IMR-90 (cell line): ENCODE measurements around the gene SLC4A1AP. TPM values are rescaled to one million over a fixed set of nuclear protein-coding genes. Genes with fewer than 3 reads are reported as not detected.
A peak's percentile ranks its signal among the peaks of the same experiment; 100 is the strongest.

Experiments
- ATAC-seq: fragments of 200-7000 bp; cut with Tn5 transposase; 2 replicates; pipeline ENCODE4 v1.9.1; 2020; ENCODE audit warnings: low read depth, mild to moderate bottlenecking, moderate library complexity
- BruUV-seq: library from RNA; stranded (reverse); fragments of 400-500 nt; replicated peaks from 2 replicates; lab custom pipeline; 2021; lab: Mats Ljungman, UMichigan
- CTCF ChIA-PET: fragments of 300-600 bp; formaldehyde crosslinking; extraction: SDS; loops from one replicate; lab custom pipeline; 2021; ENCODE audit warnings: antibody characterized with exemption; lab: Yijun Ruan, JAX
- POLR2A ChIA-PET: fragments of 300-600 bp; sonication (Branson Sonifier 250); formaldehyde crosslinking; loops from one replicate; lab custom pipeline; 2022; ENCODE audit warnings: antibody characterized with exemption; ENCODE audit not compliant: unreplicated experiment; lab: Charles Lee
- DNase-seq: peaks from one replicate; pipeline ENCODE4 v3.0.0; 2013
- H2AFZ ChIP-seq: replicated peaks from 2 replicates; pipeline ENCODE3; 2013; ENCODE audit warnings: low read length, mild to moderate bottlenecking; ENCODE audit not compliant: poor library complexity
- H2AK5ac ChIP-seq: 2 replicates; pipeline ENCODE4 v1.6.1; 2013; ENCODE audit warnings: low read depth, low read length, inconsistent platforms
- H2AK9ac ChIP-seq: replicated peaks from 2 replicates; pipeline ENCODE3; 2013; ENCODE audit warnings: mild to moderate bottlenecking, low read depth, low read length, moderate library complexity; ENCODE audit not compliant: poor library complexity
- H2BK120ac ChIP-seq: 2 replicates; pipeline ENCODE4 v1.6.1; 2013; ENCODE audit warnings: low read depth, low read length, inconsistent platforms
- H2BK15ac ChIP-seq: 3 replicates; pipeline ENCODE4 v1.6.1; 2013; ENCODE audit warnings: low read depth, low read length, inconsistent platforms
- H2BK20ac ChIP-seq: 2 replicates; pipeline ENCODE4 v1.6.1; 2013; ENCODE audit warnings: low read depth, mild to moderate bottlenecking, inconsistent platforms, low read length, moderate library complexity
- H2BK5ac ChIP-seq: 2 replicates; pipeline ENCODE4 v1.6.1; 2013; ENCODE audit warnings: mild to moderate bottlenecking, low read depth, low read length, inconsistent platforms; ENCODE audit not compliant: poor library complexity, severe bottlenecking
- H3K14ac ChIP-seq: replicated peaks from 2 replicates; pipeline ENCODE4 v1.6.1; 2013; ENCODE audit warnings: low read depth, low read length, inconsistent platforms
- H3K18ac ChIP-seq: 2 replicates; pipeline ENCODE4 v1.6.1; 2013; ENCODE audit warnings: low read depth, low read length, control low read depth
- H3K23ac ChIP-seq: 2 replicates; pipeline ENCODE4 v1.6.1; 2013; ENCODE audit warnings: low read depth, low read length, inconsistent platforms
- H3K27ac ChIP-seq: 2 replicates; pipeline ENCODE4 v1.5.1; 2013; ENCODE audit warnings: mild to moderate bottlenecking, control low read depth, low read length; ENCODE audit not compliant: insufficient read depth
- H3K27me3 ChIP-seq: 2 replicates; pipeline ENCODE4 v1.6.1; 2013; ENCODE audit warnings: low read length; ENCODE audit not compliant: control insufficient read depth, insufficient read depth
- H3K36me3 ChIP-seq: 2 replicates; pipeline ENCODE4 v1.6.1; 2013; ENCODE audit warnings: low read length, mixed read lengths; ENCODE audit not compliant: control insufficient read depth, insufficient read depth
- H3K4ac ChIP-seq: 2 replicates; pipeline ENCODE4 v1.6.1; 2013; ENCODE audit warnings: low read depth, low read length, inconsistent platforms
- H3K4me1 ChIP-seq: 2 replicates; pipeline ENCODE4 v1.6.1; 2013; ENCODE audit warnings: low read length, mixed read lengths; ENCODE audit not compliant: control insufficient read depth, insufficient read depth
- H3K4me2 ChIP-seq: 2 replicates; pipeline ENCODE4 v1.6.1; 2013; ENCODE audit warnings: low read depth, mild to moderate bottlenecking, control low read depth, low read length, moderate library complexity
- H3K4me3 ChIP-seq: 2 replicates; pipeline ENCODE4 v1.5.1; 2013; ENCODE audit warnings: low read depth, mild to moderate bottlenecking, control low read depth, low read length, moderate library complexity; ENCODE audit not compliant: insufficient read depth
- H3K56ac ChIP-seq: 2 replicates; pipeline ENCODE4 v1.6.1; 2013; ENCODE audit warnings: low read length, inconsistent platforms; ENCODE audit not compliant: insufficient read depth; ENCODE audit errors: extremely low read depth
- H3K79me1 ChIP-seq, 2 experiments: 2 replicates each; pipeline ENCODE4 v1.6.1; 2013; ENCODE audit warnings: low read length in 2 of 2, inconsistent platforms in 1 of 2, low read depth in 1 of 2
- H3K9ac ChIP-seq: 2 replicates; pipeline ENCODE4 v1.6.1; 2013; ENCODE audit warnings: low read depth, low read length, control low read depth
- H3K9me1 ChIP-seq: 2 replicates; pipeline ENCODE4 v1.6.1; 2013; ENCODE audit warnings: low read length, inconsistent platforms; ENCODE audit not compliant: insufficient read depth
- H3K9me3 ChIP-seq: 2 replicates; pipeline ENCODE4 v1.6.1; 2013; ENCODE audit warnings: low read length; ENCODE audit not compliant: control insufficient read depth, insufficient read depth
- H4K20me1 ChIP-seq: 2 replicates; pipeline ENCODE4 v1.6.1; 2013; ENCODE audit warnings: low read length, inconsistent platforms; ENCODE audit not compliant: insufficient read depth
- H4K5ac ChIP-seq: 2 replicates; pipeline ENCODE4 v1.6.1; 2013; ENCODE audit warnings: mild to moderate bottlenecking, low read depth, low read length, control low read depth
- H4K8ac ChIP-seq, 2 experiments: 2 replicates each; pipeline ENCODE4 v1.6.1; 2013; ENCODE audit warnings: low read depth in 2 of 2, low read length in 2 of 2, control low read depth in 1 of 2, inconsistent platforms in 1 of 2
- H4K91ac ChIP-seq: 2 replicates; pipeline ENCODE4 v1.6.1; 2013; ENCODE audit warnings: low read depth, low read length, inconsistent platforms; ENCODE audit not compliant: insufficient read depth
- BHLHE40 ChIP-seq: fragments of 150-350 bp; IDR thresholded peaks from 2 replicates; pipeline ENCODE4 v1.6.1; 2016; ENCODE audit warnings: mild to moderate bottlenecking, low read depth, low read length
- CEBPB ChIP-seq: IDR thresholded peaks from 2 replicates; pipeline ENCODE4 v1.6.1; 2012; ENCODE audit warnings: low read depth, low read length, improper control_type of control experiment
- CHD1 ChIP-seq: IDR thresholded peaks from 2 replicates; pipeline ENCODE4 v1.6.1; 2012; ENCODE audit warnings: low read depth, low read length, improper control_type of control experiment
- CTCF ChIP-seq: conservative IDR thresholded peaks from 2 replicates; pipeline ENCODE4 v1.5.1; 2012; ENCODE audit warnings: mild to moderate bottlenecking, low read depth, low read length, improper control_type of control experiment
- FOS ChIP-seq: fragments of 150-350 bp; IDR thresholded peaks from 2 replicates; pipeline ENCODE4 v1.6.1; 2016; ENCODE audit warnings: low read depth, low read length
- MAFK ChIP-seq: IDR thresholded peaks from 2 replicates; pipeline ENCODE4 v1.6.1; 2012; ENCODE audit warnings: low read depth, low read length, improper control_type of control experiment
- MAZ ChIP-seq: IDR thresholded peaks from 2 replicates; pipeline ENCODE4 v1.6.1; 2012; ENCODE audit warnings: low read depth, mild to moderate bottlenecking, low read length, improper control_type of control experiment, moderate library complexity, borderline replicate concordance
- MXI1 ChIP-seq: IDR thresholded peaks from 2 replicates; pipeline ENCODE4 v1.6.1; 2012; ENCODE audit warnings: low read depth, mild to moderate bottlenecking, low read length, moderate library complexity, borderline replicate concordance
- NFE2L2 ChIP-seq: fragments of 150-350 bp; IDR thresholded peaks from 2 replicates; pipeline ENCODE4 v1.6.1; 2016; ENCODE audit warnings: low read depth, mild to moderate bottlenecking, low read length
- POLR2A ChIP-seq: IDR thresholded peaks from 2 replicates; pipeline ENCODE4 v1.6.1; 2012; ENCODE audit warnings: mild to moderate bottlenecking, low read depth, low read length
- RAD21 ChIP-seq: IDR thresholded peaks from 2 replicates; pipeline ENCODE4 v1.6.1; 2012; ENCODE audit warnings: low read length, improper control_type of control experiment
- RCOR1 ChIP-seq: IDR thresholded peaks from 2 replicates; pipeline ENCODE4 v1.6.1; 2012; ENCODE audit warnings: mild to moderate bottlenecking, low read length, improper control_type of control experiment; ENCODE audit not compliant: insufficient replicate concordance
- RFX5 ChIP-seq: IDR thresholded peaks from 2 replicates; pipeline ENCODE4 v1.8.0; 2012; ENCODE audit warnings: low read depth, mild to moderate bottlenecking, low read length, moderate library complexity
- SMC3 ChIP-seq: fragments of 150-350 bp; IDR thresholded peaks from 2 replicates; pipeline ENCODE4 v1.6.1; 2016; ENCODE audit warnings: low read depth, mild to moderate bottlenecking, antibody characterized with exemption, low read length, moderate library complexity
- USF2 ChIP-seq: fragments of 150-350 bp; IDR thresholded peaks from 2 replicates; pipeline ENCODE4 v1.6.1; 2017; ENCODE audit warnings: mild to moderate bottlenecking, antibody characterized with exemption, low read length, low read depth
- WGBS, 2 experiments: methylation state at CpG; one replicate each; pipeline versions ENCODE4 v1.1.5 to v1.1.7; 2013; ENCODE audit warnings: missing lambda C conversion rate in 2 of 2; ENCODE audit not compliant: insufficient read length in 1 of 2; ENCODE audit errors: extremely low coverage in 2 of 2; 5-methylcytosine and 5-hydroxymethylcytosine counted together
- dilution Hi-C: fragments of 300-500 bp; cut with HindIII; formaldehyde crosslinking; loops from one replicate; pipeline ENCODE4 v1.14.3; 2018; ENCODE audit warnings: low sequenced_read_pairs; ENCODE audit not compliant: unreplicated experiment
- in situ Hi-C: fragments of 300-500 bp; cut with MboI; formaldehyde crosslinking; loops from 3 replicates; pipeline ENCODE4 v1.14.3; 2019; ENCODE audit warnings: low sequenced_read_pairs, inconsistent platforms, mixed read lengths
- intact Hi-C: fragments of 100-400 bp; cut with micrococcal nuclease; formaldehyde crosslinking; loops from 2 replicates; pipeline ENCODE4 v1.10.0; 2022
- polyA plus RNA-seq, 3 experiments: library from polyadenylated mRNA; depleted of rRNA; stranded (reverse); fragments of >200 nt; gene quantifications; 2 replicates each; pipeline ENCODE4 v1.2.3, GENCODE V29; 2012; ENCODE audit warnings: low replicate concordance in 1 of 3
- total RNA-seq: library from RNA; depleted of rRNA; stranded (reverse); fragments of >200 nt; gene quantifications from 2 replicates; pipeline ENCODE4 v1.2.3, GENCODE V29; 2012
- TF ChIP-seq, protein P1 (sequence below): fragments of 150-350 bp; IDR thresholded peaks from 2 replicates; pipeline ENCODE4 v1.6.1; 2016; ENCODE audit warnings: low read depth, mild to moderate bottlenecking, low read length, moderate library complexity, borderline replicate concordance

Gene SLC4A1AP
- total and polyA plus RNA-seq, 2 of the 4 experiments (the other 2 are of a cell fraction), result 11.7 to 13.6 TPM

- Histone ChIP-seq H3K4me3 (no peak overlapping the region), H2BK20ac (0 out of 2 replicates have a peak overlapping the region, but pooled peaks have one; percentile 31), H3K9ac (no peak overlapping the region), H4K8ac (no peak overlapping the region), H4K91ac (0 out of 2 replicates have a peak overlapping the region, but pooled peaks have one; percentile 2), H3K4me2 (no peak overlapping the region), H2BK15ac (no peak overlapping the region), H3K14ac (no peak overlapping the region), H2AFZ (no peak overlapping the region), H3K4me1 (peaks cover 18% of the 10 kb centered on the region), H3K18ac (no peak overlapping the region), H4K20me1 (no peaks in the 10 kb centered on the region), H3K4ac (no peak overlapping the region), H4K5ac (no peak overlapping the region), H3K9me3 (no peaks in the 10 kb centered on the region), H3K56ac (no peak overlapping the region), H2BK5ac (no peak overlapping the region), H3K23ac (no peak overlapping the region), H3K9me1 (peaks cover 10% of the 10 kb centered on the region; the same call in 1 of the 2 replicates), H2AK9ac (no peak overlapping the region), H3K36me3 (peaks cover 1% of the 10 kb centered on the region; the same call in 1 of the 2 replicates), H2AK5ac (0 out of 2 replicates have a peak overlapping the region, but pooled peaks have one; percentile 17), H3K27me3 (no peaks in the 10 kb centered on the region), H3K79me1 (0 out of 4 replicates have a peak, but pooled peaks cover 0 to 6% of the 10 kb centered on the region in 2 experiments), H3K27ac (no peak overlapping the region), H2BK120ac (no peak overlapping the region)
- CTCF ChIA-PET, result no interaction called here
- no peak for ATAC-seq
- in situ Hi-C loops (loop anchor here (5.0 kb wide), 1 partner anchor 706 kb away; no protein-coding TSS in a partner anchor), intact Hi-C loops (loop anchor here (5.0 to 10.0 kb wide), 3 partner anchors 256 to 863 kb away; no protein-coding TSS in a partner anchor), dilution Hi-C loops (no loop called here)
- TF ChIP-seq RFX5 (no peak), SMC3 (no peak), BHLHE40 (no peak), USF2 (no peak), MAZ (no peak), NFE2L2 (no peak), CEBPB (no peak), CHD1 (no peak), POLR2A (no peak), FOS (no peak), MXI1 (no peak), CTCF (no peak), RAD21 (no peak), RCOR1 (no peak), MAFK (no peak)
- TF ChIP-seq, protein P1, sequence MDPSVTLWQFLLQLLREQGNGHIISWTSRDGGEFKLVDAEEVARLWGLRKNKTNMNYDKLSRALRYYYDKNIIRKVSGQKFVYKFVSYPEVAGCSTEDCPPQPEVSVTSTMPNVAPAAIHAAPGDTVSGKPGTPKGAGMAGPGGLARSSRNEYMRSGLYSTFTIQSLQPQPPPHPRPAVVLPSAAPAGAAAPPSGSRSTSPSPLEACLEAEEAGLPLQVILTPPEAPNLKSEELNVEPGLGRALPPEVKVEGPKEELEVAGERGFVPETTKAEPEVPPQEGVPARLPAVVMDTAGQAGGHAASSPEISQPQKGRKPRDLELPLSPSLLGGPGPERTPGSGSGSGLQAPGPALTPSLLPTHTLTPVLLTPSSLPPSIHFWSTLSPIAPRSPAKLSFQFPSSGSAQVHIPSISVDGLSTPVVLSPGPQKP, result no peak
- POLR2A ChIA-PET, result no interaction called here
- no TSS peak for BruUV-seq
- WGBS, 2 experiments, result 61% methylated on average over 3 of the region's 5 CpGs; no CpG with 5 or more reads in 1 of the 2 experiments
- no peak for DNase-seq
Observed at GRCh38 chr2:27701676-27702075, 38.0 kb downstream of the SLC4A1AP start.
